HepG2 (cell line): ENCODE data around the gene VARS2. TPM values are rescaled to one million over a fixed set of nuclear protein-coding genes. Genes with fewer than 3 reads are reported as not detected.

Source experiments
- ATAC-seq: fragments of 200-7000 bp; cut with Tn5 transposase; 3 replicates; pipeline ENCODE4 v1.9.1; 2020; ENCODE audit warnings: mild to moderate bottlenecking, moderate library complexity
- BruUV-seq: library from RNA; stranded (reverse); fragments of 400-500 nt; replicated peaks from 2 replicates; lab custom pipeline; 2021; lab: Mats Ljungman, UMichigan
- CTCF ChIA-PET: fragments of 300-600 bp; formaldehyde crosslinking; extraction: SDS; loops from one replicate; lab custom pipeline; 2021; ENCODE audit warnings: low total read pairs, inconsistent platforms, low intra/inter-chr PET ratio; lab: Yijun Ruan, JAX
- POLR2A ChIA-PET: fragments of 350-600 bp; sonication (Branson Sonifier 250); formaldehyde crosslinking; loops from one replicate; lab custom pipeline; 2020; ENCODE audit warnings: antibody characterized with exemption, inconsistent platforms; lab: Yijun Ruan, JAX
- DNase-seq: peaks from one replicate; pipeline ENCODE4 v3.0.0-alpha.2; 2015; ENCODE audit warnings: low spot score
- FAIRE-seq: peaks from 3 replicates; lab custom pipeline; 2011; peaks lifted over from hg19 to GRCh38; lab: Jason Lieb, UNC
- H2AFZ ChIP-seq: one replicate; pipeline ENCODE4 v1.6.1; 2011; ENCODE audit warnings: low read length, inconsistent platforms
- H3K27ac ChIP-seq: fragments of 300-600 bp; 3 replicates; pipeline ENCODE4 v1.8.0; 2011; ENCODE audit warnings: mixed run types, mild to moderate bottlenecking, mixed read lengths, low read length, inconsistent platforms; ENCODE audit not compliant: insufficient read depth; ENCODE audit errors: extremely low read length
- H3K27me3 ChIP-seq, 2 experiments: fragments of 200-600 bp in 1 of 2; 2 replicates in 1 of 2; 3 replicates in 1 of 2; pipeline versions ENCODE4 v1.6.0 to v1.8.0; 2011; ENCODE audit warnings: low read length in 2 of 2, mild to moderate bottlenecking in 2 of 2, moderate library complexity in 2 of 2, inconsistent platforms in 1 of 2; ENCODE audit not compliant: insufficient read depth in 2 of 2, control insufficient read depth in 1 of 2
- H3K36me3 ChIP-seq, 2 experiments: fragments of 200-600 bp in 1 of 2; replicated peaks in 1 of 2; 2 replicates in 1 of 2; 3 replicates in 1 of 2; pipeline versions ENCODE4 v1.5.1 to v1.8.0; 2011; ENCODE audit warnings: low read length in 2 of 2, inconsistent platforms in 1 of 2; ENCODE audit not compliant: insufficient read depth in 2 of 2, control insufficient read depth in 1 of 2
- H3K4me1 ChIP-seq: 2 replicates; pipeline ENCODE4 v1.5.1; 2012; ENCODE audit warnings: low read length, inconsistent platforms; ENCODE audit not compliant: insufficient read depth
- H3K4me2 ChIP-seq: 2 replicates; pipeline ENCODE4 v1.6.0; 2011; ENCODE audit warnings: low read depth, low read length, inconsistent platforms
- H3K4me3 ChIP-seq, 3 experiments: fragments of 200-600 bp in 1 of 3; sonication (generic), shearing (Covaris generic) in 1 of 3; replicated peaks in 1 of 3; 2 replicates each; pipeline ENCODE4 v1.5.1; 2011 to 2016; ENCODE audit warnings: low read length in 3 of 3, inconsistent platforms in 2 of 3, low read depth in 2 of 3, mild to moderate bottlenecking in 2 of 3, control low read depth in 1 of 3, mixed read lengths in 1 of 3; ENCODE audit not compliant: insufficient read depth in 1 of 3
- H3K79me2 ChIP-seq: one replicate; pipeline ENCODE4 v1.6.1; 2011; ENCODE audit warnings: low read length, inconsistent platforms; ENCODE audit not compliant: insufficient read depth
- H3K9ac ChIP-seq: 2 replicates; pipeline ENCODE4 v1.6.0; 2011; ENCODE audit warnings: mild to moderate bottlenecking, low read depth, low read length, inconsistent platforms; ENCODE audit not compliant: insufficient read depth
- H3K9me3 ChIP-seq: 2 replicates; pipeline ENCODE4 v1.5.1; 2012; ENCODE audit warnings: mild to moderate bottlenecking, low read length
- H4K20me1 ChIP-seq: 2 replicates; pipeline ENCODE4 v1.6.0; 2011; ENCODE audit warnings: inconsistent platforms, mild to moderate bottlenecking, low read length, moderate library complexity; ENCODE audit not compliant: insufficient read depth
- HNF4G ChIP-seq, 2 experiments: sonication (generic) in 1 of 2; formaldehyde crosslinking in 1 of 2; IDR thresholded peaks; 2 replicates each; pipeline versions ENCODE4 v1.4.0 to v1.6.1; 2011 to 2020; ENCODE audit warnings: borderline replicate concordance in 2 of 2, low read depth in 2 of 2, mild to moderate bottlenecking in 2 of 2, low read length in 1 of 2, missing genetic modification reagents in 1 of 2, moderate library complexity in 1 of 2
- JARID2 ChIP-seq: sonication (generic); formaldehyde crosslinking; IDR thresholded peaks from 2 replicates; pipeline ENCODE4 v1.8.1; 2023; ENCODE audit warnings: missing genetic modification reagents, inconsistent platforms; ENCODE audit not compliant: insufficient replicate concordance
- KLF16 ChIP-seq, 2 experiments: sonication (generic) in 1 of 2; formaldehyde crosslinking in 1 of 2; IDR thresholded peaks; 2 replicates each; pipeline versions ENCODE4 v1.6.1 to v1.8.0; 2016 to 2023; ENCODE audit warnings: missing genetic modification reagents in 2 of 2, missing compliant biosample characterization in 1 of 2
- NR2F2 ChIP-seq: IDR thresholded peaks from 2 replicates; pipeline ENCODE4 v1.6.1; 2012; ENCODE audit warnings: low read depth, inconsistent platforms, borderline replicate concordance
- PAF1 ChIP-seq: IDR thresholded peaks from 2 replicates; pipeline ENCODE4 v1.6.1; 2016; ENCODE audit warnings: missing genetic modification reagents, missing compliant biosample characterization
- PBX3 ChIP-seq: sonication (generic); formaldehyde crosslinking; IDR thresholded peaks from 2 replicates; pipeline ENCODE4 v1.8.1; 2023; ENCODE audit warnings: missing genetic modification reagents, inconsistent platforms, borderline replicate concordance
- SMARCC2 ChIP-seq: fragments of 450-650 bp; IDR thresholded peaks from 2 replicates; pipeline ENCODE4 v1.6.1; 2017; ENCODE audit warnings: antibody characterized with exemption, mild to moderate bottlenecking
- TIGD3 ChIP-seq: sonication (generic); formaldehyde crosslinking; IDR thresholded peaks from 2 replicates; pipeline ENCODE4 v1.5.1; 2020; ENCODE audit warnings: mild to moderate bottlenecking, missing genetic modification reagents, borderline replicate concordance
- TP53 ChIP-seq: sonication (generic); formaldehyde crosslinking; conservative IDR thresholded peaks from 2 replicates; pipeline ENCODE4 v1.4.0; 2020; ENCODE audit warnings: missing genetic modification reagents
- ZBTB21 ChIP-seq: sonication (generic); formaldehyde crosslinking; IDR thresholded peaks from 2 replicates; pipeline ENCODE4 v1.4.0; 2020; ENCODE audit warnings: missing genetic modification reagents
- ZFP62 ChIP-seq: sonication (generic); formaldehyde crosslinking; IDR thresholded peaks from 2 replicates; pipeline ENCODE4 v1.4.0; 2020; ENCODE audit warnings: missing genetic modification reagents
- ZNF335 ChIP-seq: sonication (generic); formaldehyde crosslinking; IDR thresholded peaks from 2 replicates; pipeline ENCODE4 v1.4.0; 2020; ENCODE audit warnings: missing genetic modification reagents
- ZNF510 ChIP-seq: sonication (generic); formaldehyde crosslinking; IDR thresholded peaks from 2 replicates; pipeline ENCODE4 v1.4.0; 2020; ENCODE audit warnings: low read depth, mild to moderate bottlenecking, missing genetic modification reagents
- ZNF839 ChIP-seq: sonication (generic); formaldehyde crosslinking; IDR thresholded peaks from 2 replicates; pipeline ENCODE4 v1.4.0; 2020; ENCODE audit warnings: missing genetic modification reagents, mild to moderate bottlenecking, borderline replicate concordance
- ZSCAN12 ChIP-seq: sonication (generic); formaldehyde crosslinking; IDR thresholded peaks from 2 replicates; pipeline ENCODE4 v1.9.0; 2021; ENCODE audit warnings: mild to moderate bottlenecking, missing genetic modification reagents
- WGBS: methylation state at CpG from one replicate; pipeline ENCODE4 v1.1.6; 2017; ENCODE audit warnings: low lambda C conversion rate; 5-methylcytosine and 5-hydroxymethylcytosine counted together
- in situ Hi-C: cut with HindIII; loops from 2 replicates; pipeline ENCODE4 v1.10.0; 2017; ENCODE audit warnings: low pct_unique_long_range_greater_than_20kb; ENCODE audit not compliant: extremely low pct_ligation_motif_present
- intact Hi-C: fragments of 100-400 bp; cut with micrococcal nuclease; formaldehyde crosslinking; loops from one replicate; pipeline ENCODE4 v1.10.0; 2022; ENCODE audit not compliant: unreplicated experiment
- polyA plus RNA-seq, 8 experiments: library from polyadenylated mRNA; depleted of rRNA in 3 of 8; stranded (reverse) in 7 of 8; unstranded in 1 of 8; fragments of >200 nt; fragmentation: Illumina TruSeq in 4 of 8; extraction: Trizol in 4 of 8; gene quantifications; 2 replicates each; pipeline versions ENCODE4 v1.2.1 to v1.2.3, GENCODE V29; 2011 to 2016; ENCODE audit warnings: low read depth in 4 of 8, missing spikeins in 1 of 8, mixed read lengths in 1 of 8; ENCODE audit not compliant: insufficient read depth in 1 of 8
- total RNA-seq, 5 experiments: library from RNA; depleted of rRNA; stranded (reverse); fragments of >200 nt; fragmentation: Illumina TruSeq; extraction: Trizol; gene quantifications; 2 replicates each; pipeline ENCODE4 v1.2.3, GENCODE V29; 2016; ENCODE audit warnings: low read depth in 1 of 5

VARS2 gene
- total and polyA plus RNA-seq, 2 of the 13 experiments (the other 11 are each of a cell fraction or from before 2014, with no cell fraction given) = 61.8 to 71.8 TPM

- H3K27me3 ChIP-seq = no peaks in the 10 kb centered on the region
- ATAC-seq (no peak), DNase-seq (no peak), FAIRE-seq (no peak)
- 98% methylated on average over 4 of the region's 4 CpGs for WGBS
- peaks cover 6% of the 10 kb centered on the region for H3K4me1 ChIP-seq
- POLR2A ChIA-PET = interaction anchor here (0.6 kb wide), 1 partner anchor 24 kb away, joined by 3 read pairs; no protein-coding TSS in a partner anchor
- no peaks in the 10 kb centered on the region for H3K9me3 ChIP-seq
- no peak overlapping the region for H3K4me2 ChIP-seq
- peaks cover 33 to 62% of the 10 kb centered on the region in 2 experiments for H3K36me3 ChIP-seq
- TF ChIP-seq PAF1 (CRISPR knock-in tag) (no peak), ZNF510 (CRISPR knock-in tag) (no peak), ZNF839 (CRISPR knock-in tag) (no peak), TP53 (CRISPR knock-in tag) (no peak), JARID2 (CRISPR knock-in tag) (no peak), SMARCC2 (no peak), ZBTB21 (CRISPR knock-in tag) (no peak), ZFP62 (CRISPR knock-in tag) (no peak), TIGD3 (no peak), HNF4G (IDR thresholded peaks at IDR 0.05; ENCODE audit: borderline replicate concordance, low read depth, low read length) (no peak), HNF4G (CRISPR knock-in tag; IDR thresholded peaks at IDR 0.05; ENCODE audit: borderline replicate concordance, low read depth) (no peak), NR2F2 (no peak), ZSCAN12 (CRISPR knock-in tag) (no peak), PBX3 (CRISPR knock-in tag) (no peak), ZNF335 (CRISPR knock-in tag) (no peak), KLF16 (CRISPR knock-in tag; IDR thresholded peaks at IDR 0.05) (no peak)
- intact Hi-C loops = no loop called here
- H3K4me3 ChIP-seq = no peak overlapping the region
- peaks cover 4% of the 10 kb centered on the region; the same call in 1 of the 2 replicates for H4K20me1 ChIP-seq
- in situ Hi-C loops = no loop called here
- H2AFZ ChIP-seq = no peak overlapping the region
- no peak overlapping the region for H3K9ac ChIP-seq
- CTCF ChIA-PET = no interaction called here
- peaks cover 10% of the 10 kb centered on the region for H3K79me2 ChIP-seq
- BruUV-seq = no TSS peak
- H3K27ac ChIP-seq = no peak overlapping the region
Observed at GRCh38 chr6:30891450-30891723, 22.7 kb upstream of the VARS2 start.
